ENCODE measurements around the gene A2M. TPM values are rescaled to one million over a fixed set of nuclear protein-coding genes. Genes with fewer than 3 reads are reported as not detected.
A peak's percentile ranks its signal among the peaks of the same experiment; 100 is the strongest.

A2M gene
- total and polyA plus RNA-seq, 2 of the 13 experiments (the other 11 are each of a cell fraction or from before 2014, with no cell fraction given), result 2,807 to 6,551 TPM

DNA sequence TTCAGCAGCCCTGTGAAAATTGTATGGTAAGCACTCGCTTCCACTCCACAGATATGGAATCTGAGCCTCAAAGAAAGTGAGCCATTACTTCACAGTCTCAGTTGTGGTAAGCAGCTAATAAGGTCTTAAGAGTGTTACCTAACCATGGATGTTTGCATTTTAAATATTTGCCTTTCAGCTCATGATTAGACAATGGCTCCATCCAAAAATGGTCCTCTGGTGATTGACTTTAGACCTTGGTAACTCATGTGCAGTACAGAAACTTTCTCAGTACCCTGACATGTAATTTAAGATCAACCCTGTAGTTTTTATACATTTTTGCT is 1.8 kb downstream of the A2M start (continued):
- TF ChIP-seq, protein P1, sequence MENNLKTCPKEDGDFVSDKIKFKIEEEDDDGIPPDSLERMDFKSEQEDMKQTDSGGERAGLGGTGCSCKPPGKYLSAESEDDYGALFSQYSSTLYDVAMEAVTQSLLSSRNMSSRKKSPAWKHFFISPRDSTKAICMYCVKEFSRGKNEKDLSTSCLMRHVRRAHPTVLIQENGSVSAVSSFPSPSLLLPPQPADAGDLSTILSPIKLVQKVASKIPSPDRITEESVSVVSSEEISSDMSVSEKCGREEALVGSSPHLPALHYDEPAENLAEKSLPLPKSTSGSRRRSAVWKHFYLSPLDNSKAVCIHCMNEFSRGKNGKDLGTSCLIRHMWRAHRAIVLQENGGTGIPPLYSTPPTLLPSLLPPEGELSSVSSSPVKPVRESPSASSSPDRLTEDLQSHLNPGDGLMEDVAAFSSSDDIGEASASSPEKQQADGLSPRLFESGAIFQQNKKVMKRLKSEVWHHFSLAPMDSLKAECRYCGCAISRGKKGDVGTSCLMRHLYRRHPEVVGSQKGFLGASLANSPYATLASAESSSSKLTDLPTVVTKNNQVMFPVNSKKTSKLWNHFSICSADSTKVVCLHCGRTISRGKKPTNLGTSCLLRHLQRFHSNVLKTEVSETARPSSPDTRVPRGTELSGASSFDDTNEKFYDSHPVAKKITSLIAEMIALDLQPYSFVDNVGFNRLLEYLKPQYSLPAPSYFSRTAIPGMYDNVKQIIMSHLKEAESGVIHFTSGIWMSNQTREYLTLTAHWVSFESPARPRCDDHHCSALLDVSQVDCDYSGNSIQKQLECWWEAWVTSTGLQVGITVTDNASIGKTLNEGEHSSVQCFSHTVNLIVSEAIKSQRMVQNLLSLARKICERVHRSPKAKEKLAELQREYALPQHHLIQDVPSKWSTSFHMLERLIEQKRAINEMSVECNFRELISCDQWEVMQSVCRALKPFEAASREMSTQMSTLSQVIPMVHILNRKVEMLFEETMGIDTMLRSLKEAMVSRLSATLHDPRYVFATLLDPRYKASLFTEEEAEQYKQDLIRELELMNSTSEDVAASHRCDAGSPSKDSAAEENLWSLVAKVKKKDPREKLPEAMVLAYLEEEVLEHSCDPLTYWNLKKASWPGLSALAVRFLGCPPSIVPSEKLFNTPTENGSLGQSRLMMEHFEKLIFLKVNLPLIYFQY (CRISPR knock-in tag; IDR thresholded peaks at IDR 0.05; ENCODE audit: borderline replicate concordance), result no peak

DNA sequence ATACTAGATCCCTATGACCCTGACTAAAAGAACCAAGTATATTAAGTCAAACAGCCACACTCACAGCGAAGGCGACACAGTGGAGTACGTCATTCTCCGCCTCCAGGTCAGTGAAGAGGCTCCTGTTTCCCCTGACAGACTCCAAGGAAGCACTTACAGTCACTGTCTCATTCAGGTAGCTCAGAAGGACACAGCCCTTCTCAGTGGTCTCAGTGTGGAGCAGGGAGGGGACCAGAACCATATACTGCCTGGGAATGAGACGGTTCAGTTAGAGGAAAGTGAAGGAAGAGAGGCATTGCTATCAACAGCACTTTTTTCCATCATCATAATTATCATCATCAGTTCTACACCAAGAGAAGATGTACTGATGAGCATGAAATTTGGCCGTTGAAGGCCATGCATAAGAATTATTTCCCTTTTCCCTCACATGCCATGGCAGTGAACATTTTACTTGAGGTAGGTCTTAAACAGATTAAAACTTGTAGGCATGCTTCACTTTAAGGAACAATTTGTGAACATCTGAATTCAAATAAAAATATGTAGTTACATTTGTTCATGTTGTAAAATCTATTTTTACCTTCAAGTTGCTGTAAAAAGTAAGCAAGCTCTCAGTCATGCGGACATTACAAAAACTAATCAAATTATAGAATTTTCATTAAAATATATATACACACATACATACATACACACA is 2.3 kb downstream of the A2M start:
- Histone ChIP-seq H3K27me3 (ENCODE audit: control insufficient read depth in 1 of 2, insufficient read depth in 2 of 2, low read length in 2 of 2) (no peaks in the 10 kb centered on the region; a peak in 1 of 5 replicates), H3K9ac (ENCODE audit: insufficient read depth, low read depth, low read length) (peak overlapping the region; percentile 95), H3K27ac (ENCODE audit: extremely low read length, insufficient read depth, low read length) (peak overlapping the region; percentile 90), H3K36me3 (replicated peaks in 1 of 2; ENCODE audit: control insufficient read depth in 1 of 2, insufficient read depth in 2 of 2, low read length in 2 of 2) (peaks cover 25 to 43% of the 10 kb centered on the region in 2 experiments), H3K9me3 (ENCODE audit: low read length) (no peaks in the 10 kb centered on the region), H3K4me3 (replicated peaks in 1 of 3; ENCODE audit: insufficient read depth in 1 of 3, low read depth in 2 of 3, low read length in 3 of 3) (peak overlapping the region; percentile 77 to 98 (median 81)), H3K4me1 (ENCODE audit: insufficient read depth, low read length) (peaks cover 67% of the 10 kb centered on the region), H2AFZ (ENCODE audit: low read length) (no peak overlapping the region), H3K79me2 (ENCODE audit: insufficient read depth, low read length) (peaks cover 48% of the 10 kb centered on the region), H3K4me2 (ENCODE audit: low read depth, low read length) (peak overlapping the region; percentile 89), H4K20me1 (ENCODE audit: insufficient read depth, low read length) (peaks cover 35% of the 10 kb centered on the region)
- peak; percentile 26 for FAIRE-seq
- POLR2A ChIA-PET, result interaction anchor here (0.7 to 6.9 kb wide), 10 partner anchors 9 to 48 kb away, joined by 3 to 129 read pairs (median 13); no protein-coding TSS in a partner anchor
- intact Hi-C loops (cut with micrococcal nuclease; ENCODE audit: unreplicated experiment), result loop anchor here (10.0 kb wide), 2 partner anchors 141 to 171 kb away; no protein-coding TSS in a partner anchor
- WGBS (ENCODE audit: low lambda C conversion rate), result 55% methylated on average over 7 of the region's 7 CpGs
- no peak for ATAC-seq
- no TSS peak for BruUV-seq (replicated peaks)
- in situ Hi-C loops (cut with HindIII; ENCODE audit: extremely low pct_ligation_motif_present, low pct_unique_long_range_greater_than_20kb), result loop anchor here (10.0 kb wide), 1 partner anchor 161 kb away; no protein-coding TSS in a partner anchor
- no peak for DNase-seq (ENCODE audit: low spot score)
- CTCF ChIA-PET (ENCODE audit: low intra/inter-chr PET ratio, low total read pairs), result no interaction called here
- TF ChIP-seq CBX5 (CRISPR knock-in tag; IDR thresholded peaks at IDR 0.05; ENCODE audit: borderline replicate concordance) (0 out of 2 replicates have a peak, but pooled peaks have one; percentile 30), JUND (CRISPR knock-in tag; IDR thresholded peaks at IDR 0.05) (0 out of 2 replicates have a peak, but pooled peaks have one; percentile 29), ZFP1 (CRISPR knock-in tag; IDR thresholded peaks at IDR 0.05) (peak; percentile 54; the same call in 1 of the 2 replicates), KLF12 (CRISPR knock-in tag; IDR thresholded peaks at IDR 0.05; ENCODE audit: borderline replicate concordance) (no peak), ZNF572 (CRISPR knock-in tag; IDR thresholded peaks at IDR 0.05) (0 out of 2 replicates have a peak, but pooled peaks have one; percentile 44), SIN3A (IDR thresholded peaks at IDR 0.05; ENCODE audit: borderline replicate concordance, low read depth, low read length) (0 out of 2 replicates have a peak, but pooled peaks have one; percentile 46), ZNF451 (CRISPR knock-in tag; IDR thresholded peaks at IDR 0.05) (no peak), PAF1 (CRISPR knock-in tag; IDR thresholded peaks at IDR 0.05) (peak; percentile 99), ZNF331 (CRISPR knock-in tag; IDR thresholded peaks at IDR 0.05) (peak; percentile 59; the same call in 1 of the 2 replicates), MBD4 (IDR thresholded peaks at IDR 0.05; ENCODE audit: borderline replicate concordance, low read length) (peak; percentile 92), ZNF431 (CRISPR knock-in tag; IDR thresholded peaks at IDR 0.05; ENCODE audit: borderline replicate concordance, low read depth) (no peak)
- TF ChIP-seq, protein P2, sequence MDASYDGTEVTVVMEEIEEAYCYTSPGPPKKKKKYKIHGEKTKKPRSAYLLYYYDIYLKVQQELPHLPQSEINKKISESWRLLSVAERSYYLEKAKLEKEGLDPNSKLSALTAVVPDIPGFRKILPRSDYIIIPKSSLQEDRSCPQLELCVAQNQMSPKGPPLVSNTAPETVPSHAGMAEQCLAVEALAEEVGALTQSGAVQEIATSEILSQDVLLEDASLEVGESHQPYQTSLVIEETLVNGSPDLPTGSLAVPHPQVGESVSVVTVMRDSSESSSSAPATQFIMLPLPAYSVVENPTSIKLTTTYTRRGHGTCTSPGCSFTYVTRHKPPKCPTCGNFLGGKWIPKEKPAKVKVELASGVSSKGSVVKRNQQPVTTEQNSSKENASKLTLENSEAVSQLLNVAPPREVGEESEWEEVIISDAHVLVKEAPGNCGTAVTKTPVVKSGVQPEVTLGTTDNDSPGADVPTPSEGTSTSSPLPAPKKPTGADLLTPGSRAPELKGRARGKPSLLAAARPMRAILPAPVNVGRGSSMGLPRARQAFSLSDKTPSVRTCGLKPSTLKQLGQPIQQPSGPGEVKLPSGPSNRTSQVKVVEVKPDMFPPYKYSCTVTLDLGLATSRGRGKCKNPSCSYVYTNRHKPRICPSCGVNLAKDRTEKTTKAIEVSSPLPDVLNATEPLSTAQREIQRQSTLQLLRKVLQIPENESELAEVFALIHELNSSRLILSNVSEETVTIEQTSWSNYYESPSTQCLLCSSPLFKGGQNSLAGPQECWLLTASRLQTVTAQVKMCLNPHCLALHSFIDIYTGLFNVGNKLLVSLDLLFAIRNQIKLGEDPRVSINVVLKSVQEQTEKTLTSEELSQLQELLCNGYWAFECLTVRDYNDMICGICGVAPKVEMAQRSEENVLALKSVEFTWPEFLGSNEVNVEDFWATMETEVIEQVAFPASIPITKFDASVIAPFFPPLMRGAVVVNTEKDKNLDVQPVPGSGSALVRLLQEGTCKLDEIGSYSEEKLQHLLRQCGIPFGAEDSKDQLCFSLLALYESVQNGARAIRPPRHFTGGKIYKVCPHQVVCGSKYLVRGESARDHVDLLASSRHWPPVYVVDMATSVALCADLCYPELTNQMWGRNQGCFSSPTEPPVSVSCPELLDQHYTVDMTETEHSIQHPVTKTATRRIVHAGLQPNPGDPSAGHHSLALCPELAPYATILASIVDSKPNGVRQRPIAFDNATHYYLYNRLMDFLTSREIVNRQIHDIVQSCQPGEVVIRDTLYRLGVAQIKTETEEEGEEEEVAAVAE (CRISPR knock-in tag; IDR thresholded peaks at IDR 0.05; ENCODE audit: borderline replicate concordance), result 0 out of 2 replicates have a peak, but pooled peaks have one; percentile 4

Data from HepG2 (cell line).